Epithelial cell of proximal tubule (primary cell): Measurements from ENCODE around the gene BRF1. TPM values are rescaled to one million over a fixed set of nuclear protein-coding genes. Genes with fewer than 3 reads are reported as not detected.

Experiments used
- DNase-seq: peaks from one replicate; pipeline ENCODE4 v3.0.0-alpha.2; 2011; ENCODE audit warnings: low read depth
- H3K4me3 ChIP-seq: 2 replicates; pipeline ENCODE4 v1.5.1; 2011; ENCODE audit warnings: low read depth, mild to moderate bottlenecking, low read length
- total RNA-seq: library from RNA; depleted of rRNA; stranded (reverse); fragments of >200 nt; gene quantifications from 2 replicates; pipeline ENCODE4 v1.2.3, GENCODE V29; 2015
- TF ChIP-seq, protein P1 (sequence below): conservative IDR thresholded peaks from 2 replicates; pipeline ENCODE4 v1.5.1; 2012; ENCODE audit warnings: low read depth, mild to moderate bottlenecking, low read length

Gene BRF1
- total RNA-seq, 1 donor from 2014 or later, result 23.8 TPM

DNA sequence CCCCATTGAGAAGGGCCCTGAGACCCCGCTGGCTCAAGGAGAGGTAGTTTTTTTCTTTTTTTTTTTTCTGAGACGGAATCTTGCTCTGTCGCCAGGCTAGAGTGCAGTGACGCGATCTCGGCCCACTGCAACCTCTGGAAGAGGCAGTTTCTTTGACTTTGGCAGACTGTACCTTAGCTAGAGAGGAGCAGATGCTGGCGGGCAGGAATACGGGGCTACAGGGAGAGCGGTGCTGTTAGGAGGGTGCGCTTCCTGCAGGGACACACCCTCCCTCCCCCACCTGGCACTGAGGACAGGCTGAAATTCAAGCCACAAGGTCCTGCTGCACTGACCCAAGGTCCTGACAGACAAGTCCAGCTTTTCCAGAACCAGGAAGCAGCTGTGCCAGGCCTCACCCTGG is 87.4 kb downstream of the BRF1 start:
- DNase-seq, result no peak

DNA sequence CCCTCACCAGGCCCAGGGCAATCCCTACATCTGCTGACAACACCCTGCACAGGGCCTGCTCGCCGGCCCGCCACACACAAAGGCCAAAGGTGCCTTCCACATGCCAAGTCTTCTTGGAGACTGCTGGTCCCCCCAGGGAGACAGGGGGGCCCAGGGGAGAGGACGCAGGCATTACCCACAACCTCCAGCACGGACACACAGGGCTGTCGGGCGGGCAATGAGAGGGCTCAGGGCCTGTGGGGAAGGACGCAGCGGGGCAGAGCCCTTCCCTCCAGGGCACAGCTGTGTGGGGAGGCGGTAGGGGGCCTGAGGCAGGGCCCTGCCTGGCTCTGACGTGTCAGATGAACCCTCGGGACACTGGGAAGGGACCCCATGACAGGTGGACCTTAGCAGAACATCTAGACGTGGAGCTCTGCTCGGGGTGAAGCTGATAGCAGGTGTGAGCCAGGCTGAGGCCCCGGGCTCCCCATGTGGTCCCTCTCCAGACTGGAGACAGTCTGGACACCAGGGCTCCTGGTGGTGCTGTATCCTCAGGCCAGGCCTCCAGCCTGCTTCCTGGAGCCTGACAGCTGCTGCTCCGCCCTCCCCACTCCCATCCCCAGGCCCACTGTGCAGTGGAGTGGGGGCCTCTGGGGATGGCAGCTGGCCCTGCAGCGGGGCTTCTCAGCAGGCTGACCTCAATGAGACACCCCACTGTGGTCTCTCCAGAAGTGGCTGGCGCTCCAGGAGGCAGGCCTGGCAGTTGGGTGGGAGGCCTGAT is 88.1 kb downstream of the BRF1 start:
- no peak for DNase-seq
- TF ChIP-seq, protein P1, sequence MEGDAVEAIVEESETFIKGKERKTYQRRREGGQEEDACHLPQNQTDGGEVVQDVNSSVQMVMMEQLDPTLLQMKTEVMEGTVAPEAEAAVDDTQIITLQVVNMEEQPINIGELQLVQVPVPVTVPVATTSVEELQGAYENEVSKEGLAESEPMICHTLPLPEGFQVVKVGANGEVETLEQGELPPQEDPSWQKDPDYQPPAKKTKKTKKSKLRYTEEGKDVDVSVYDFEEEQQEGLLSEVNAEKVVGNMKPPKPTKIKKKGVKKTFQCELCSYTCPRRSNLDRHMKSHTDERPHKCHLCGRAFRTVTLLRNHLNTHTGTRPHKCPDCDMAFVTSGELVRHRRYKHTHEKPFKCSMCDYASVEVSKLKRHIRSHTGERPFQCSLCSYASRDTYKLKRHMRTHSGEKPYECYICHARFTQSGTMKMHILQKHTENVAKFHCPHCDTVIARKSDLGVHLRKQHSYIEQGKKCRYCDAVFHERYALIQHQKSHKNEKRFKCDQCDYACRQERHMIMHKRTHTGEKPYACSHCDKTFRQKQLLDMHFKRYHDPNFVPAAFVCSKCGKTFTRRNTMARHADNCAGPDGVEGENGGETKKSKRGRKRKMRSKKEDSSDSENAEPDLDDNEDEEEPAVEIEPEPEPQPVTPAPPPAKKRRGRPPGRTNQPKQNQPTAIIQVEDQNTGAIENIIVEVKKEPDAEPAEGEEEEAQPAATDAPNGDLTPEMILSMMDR, result no peak
- no peak overlapping the region for H3K4me3 ChIP-seq

More for the DNA sequence above, 87.4 kb downstream of the BRF1 start:
- TF ChIP-seq, protein P1, result no peak
- H3K4me3 ChIP-seq, result no peak overlapping the region

DNA sequence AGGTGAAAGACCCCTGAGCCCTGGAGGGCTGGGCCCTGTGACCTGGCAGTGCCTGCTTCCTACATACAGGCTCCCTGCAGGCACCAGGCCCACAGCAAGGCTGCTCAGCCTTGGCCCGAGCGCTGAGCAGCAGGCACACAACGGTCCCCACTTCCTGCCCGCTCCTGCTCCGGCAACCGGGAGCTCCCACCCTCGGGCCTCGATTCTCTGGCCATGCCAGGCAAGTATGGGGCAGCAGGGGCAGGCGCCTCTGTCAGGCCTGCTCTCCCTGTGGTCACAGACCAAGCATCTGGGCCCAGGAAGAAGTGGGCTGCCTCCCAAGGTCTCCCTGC is 89.1 kb downstream of the BRF1 start:
- no peak for DNase-seq
- no peak overlapping the region for H3K4me3 ChIP-seq
- TF ChIP-seq, protein P1, result no peak

DNA sequence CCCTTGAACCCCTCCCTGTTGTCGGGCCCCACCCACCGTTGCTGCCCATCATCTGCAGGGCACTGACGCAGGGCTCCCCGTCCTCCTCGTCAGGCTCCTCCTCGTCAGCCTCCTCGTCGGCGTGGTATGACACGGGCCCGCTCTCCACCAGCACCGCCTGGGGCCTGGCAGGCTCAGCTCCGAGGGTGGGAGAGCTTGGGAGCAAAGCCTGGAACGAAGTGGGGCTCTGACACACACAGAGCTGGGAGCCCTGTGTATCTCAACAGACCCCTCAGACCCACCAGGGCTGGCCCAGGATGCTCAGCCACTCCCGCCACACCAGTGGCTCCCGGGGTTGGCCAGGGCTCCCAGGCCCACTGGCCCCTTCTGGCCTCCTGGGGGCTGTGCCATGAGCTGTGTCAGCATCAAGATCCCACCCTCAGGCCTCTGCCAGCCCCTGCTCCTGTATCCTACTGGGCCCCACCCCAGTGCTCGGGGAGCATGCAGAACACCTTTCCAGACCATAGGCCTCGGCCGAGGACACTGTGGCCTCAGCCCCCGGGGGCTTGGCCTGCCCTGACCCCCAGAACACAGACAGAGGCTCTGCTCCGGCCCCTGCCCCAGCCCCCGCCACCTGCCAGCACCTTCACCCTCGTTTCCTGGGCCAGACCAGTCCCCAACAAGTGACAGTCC is 89.6 kb downstream of the BRF1 start:
- TF ChIP-seq, protein P1, result no peak
- no peak for DNase-seq
- H3K4me3 ChIP-seq, result no peak overlapping the region

DNA sequence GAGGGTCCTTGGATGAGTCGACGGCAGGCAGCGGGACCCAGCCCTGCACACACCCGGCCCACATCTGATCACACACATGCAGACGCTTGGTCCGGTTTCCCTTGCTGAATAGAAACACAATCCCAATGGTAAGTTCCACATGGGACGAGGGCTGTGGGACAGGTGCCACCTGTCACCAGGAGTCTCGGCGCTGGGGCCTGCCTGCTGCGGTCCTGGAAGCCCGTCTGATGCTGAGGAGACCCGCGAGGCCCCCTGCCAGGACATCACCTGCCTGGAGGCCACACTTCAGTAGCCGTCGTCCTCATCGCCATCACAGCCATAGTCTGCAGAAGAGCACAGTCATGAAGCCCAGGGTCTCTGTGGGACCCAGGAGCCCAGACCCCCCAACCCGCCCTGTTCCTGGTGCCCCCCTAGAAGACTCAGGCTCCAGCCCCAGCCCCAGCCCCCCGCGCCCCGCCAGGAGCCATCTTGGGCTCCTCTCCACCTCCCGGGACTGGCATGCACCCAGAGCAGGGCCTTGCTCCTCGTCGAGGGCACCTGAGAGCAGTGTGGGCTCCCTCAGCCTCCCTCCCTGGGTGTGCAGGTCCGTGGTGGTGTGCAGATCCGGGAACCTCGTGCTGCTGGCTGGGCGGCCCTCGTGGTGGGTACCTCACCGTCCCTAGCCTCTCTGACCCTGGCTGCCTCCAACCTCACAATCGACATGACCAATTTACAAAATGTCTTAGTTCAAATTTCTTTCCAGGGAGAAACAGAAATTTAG is 90.4 kb downstream of the BRF1 start:
- TF ChIP-seq, protein P1, result no peak
- H3K4me3 ChIP-seq, result no peak overlapping the region
- no peak for DNase-seq

DNA sequence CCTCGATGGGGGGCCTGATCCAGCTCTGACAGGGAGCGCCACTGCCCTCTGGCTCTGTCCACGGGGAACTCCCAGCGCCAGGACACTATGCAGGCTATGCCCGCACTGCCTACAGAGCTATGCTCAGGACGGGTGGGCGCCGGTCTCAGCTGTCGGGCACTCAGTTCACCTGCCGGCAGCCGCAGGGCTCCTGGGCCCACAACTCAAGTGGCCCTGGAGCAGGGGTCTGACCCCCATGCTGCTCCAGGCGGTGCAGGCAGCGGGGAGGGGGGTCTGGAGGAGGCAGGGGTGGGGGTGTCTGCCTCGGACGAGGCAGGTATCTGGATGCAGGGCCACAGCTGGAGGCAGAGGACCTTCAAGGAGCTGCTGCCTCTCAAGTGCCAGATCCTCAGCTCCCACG is 91.2 kb downstream of the BRF1 start:
- no peak overlapping the region for H3K4me3 ChIP-seq
- TF ChIP-seq, protein P1, result no peak
- DNase-seq, result no peak
